Caco-2 (cell line): Measurements from ENCODE around the gene HES7. TPM values are rescaled to one million over a fixed set of nuclear protein-coding genes. Genes with fewer than 3 reads are reported as not detected.

Source experiments
- BruUV-seq: library from RNA; stranded (reverse); fragments of 400-500 nt; replicated peaks from 2 replicates; lab custom pipeline; 2021; lab: Mats Ljungman, UMichigan
- CTCF ChIA-PET: fragments of 300-600 bp; sonication (Branson Sonifier 250); formaldehyde crosslinking; loops from one replicate; lab custom pipeline; 2022; ENCODE audit warnings: antibody characterized with exemption; lab: Charles Lee
- POLR2A ChIA-PET: fragments of 300-600 bp; sonication (Branson Sonifier 250); formaldehyde crosslinking; loops from one replicate; lab custom pipeline; 2022; ENCODE audit warnings: antibody characterized with exemption; lab: Charles Lee
- DNase-seq, 2 experiments: peaks; one replicate each; pipeline versions ENCODE4 v3.0.0 to v3.0.0-alpha.2; 2020 to 2022
- H3K27me3 ChIP-seq: replicated peaks from 2 replicates; pipeline ENCODE4 v1.6.0; 2011; ENCODE audit warnings: low read length; ENCODE audit not compliant: control insufficient read depth, insufficient read depth
- H3K36me3 ChIP-seq: 2 replicates; pipeline ENCODE4 v1.5.1; 2011; ENCODE audit warnings: low read length; ENCODE audit not compliant: control insufficient read depth, insufficient read depth
- H3K4me1 ChIP-seq: fragments of 250-450 bp; sonication (Bioruptor Pico); 2 replicates; pipeline ENCODE4 v1.5.1; 2020; ENCODE audit warnings: mild to moderate bottlenecking
- H3K4me3 ChIP-seq: 2 replicates; pipeline ENCODE4 v1.5.1; 2011; ENCODE audit warnings: low read depth, mild to moderate bottlenecking, control low read depth, low read length
- H3K9me3 ChIP-seq: fragments of 250-450 bp; sonication (Bioruptor Pico); 2 replicates; pipeline ENCODE4 v1.5.1; 2020; ENCODE audit warnings: mild to moderate bottlenecking, moderate library complexity
- H3K27ac Mint-ChIP-seq: one replicate; pipeline ENCODE4 v1.8.0; 2022; ENCODE audit warnings: mixed read lengths; ENCODE audit not compliant: unreplicated experiment
- H3K27me3 Mint-ChIP-seq: one replicate; pipeline ENCODE4 v1.8.0; 2022; ENCODE audit warnings: mixed read lengths; ENCODE audit not compliant: insufficient read depth, unreplicated experiment
- H3K36me3 Mint-ChIP-seq: one replicate; pipeline ENCODE4 v1.8.0; 2022; ENCODE audit warnings: mild to moderate bottlenecking, mixed read lengths; ENCODE audit not compliant: insufficient read depth, unreplicated experiment
- H3K4me1 Mint-ChIP-seq: one replicate; pipeline ENCODE4 v1.8.0; 2022; ENCODE audit warnings: low read depth, mixed read lengths; ENCODE audit not compliant: unreplicated experiment
- H3K4me3 Mint-ChIP-seq: one replicate; pipeline ENCODE4 v1.8.0; 2022; ENCODE audit warnings: mild to moderate bottlenecking, moderate library complexity, mixed read lengths; ENCODE audit not compliant: unreplicated experiment
- H3K9me3 Mint-ChIP-seq: one replicate; pipeline ENCODE4 v1.8.0; 2022; ENCODE audit warnings: mixed read lengths; ENCODE audit not compliant: unreplicated experiment
- CTCF ChIP-seq, 2 experiments: fragments of 200-600 bp in 1 of 2; IDR thresholded peaks; 1 replicate in 1 of 2; 2 replicates in 1 of 2; pipeline versions ENCODE4 v1.5.1 to v1.8.0; 2011 to 2022; ENCODE audit warnings: antibody characterized with exemption in 1 of 2, control low read depth in 1 of 2, inconsistent platforms in 1 of 2, low read depth in 1 of 2, low read length in 1 of 2, mild to moderate bottlenecking in 1 of 2, moderate library complexity in 1 of 2; ENCODE audit not compliant: insufficient read depth in 1 of 2, severe bottlenecking in 1 of 2, unreplicated experiment in 1 of 2
- intact Hi-C: fragments of 100-400 bp; cut with micrococcal nuclease; formaldehyde crosslinking; loops from one replicate; pipeline ENCODE4 v1.10.0; 2022; ENCODE audit not compliant: unreplicated experiment
- total RNA-seq: library from RNA; stranded (reverse); gene quantifications from 2 replicates; pipeline ENCODE4 v1.2.3, GENCODE V29; 2022

Gene HES7
- total RNA-seq, 1 experiment from 2014 or later, result not detected

- no peak for TF ChIP-seq CTCF (IDR thresholded peaks at IDR 0.05; ENCODE audit: insufficient read depth in 1 of 2, low read depth in 1 of 2, low read length in 1 of 2, severe bottlenecking in 1 of 2, unreplicated experiment in 1 of 2)
- no peaks in the 10 kb centered on the region for H3K9me3 Mint-ChIP-seq
- H3K4me1 Mint-ChIP-seq, result no peaks in the 10 kb centered on the region
- DNase-seq, result no peak
- Histone ChIP-seq H3K4me1 (peaks cover 5% of the 10 kb centered on the region; the same call in 1 of the 2 replicates), H3K4me3 (no peak overlapping the region), H3K9me3 (no peaks in the 10 kb centered on the region), H3K27me3 (no peaks in the 10 kb centered on the region), H3K36me3 (no peaks in the 10 kb centered on the region)
- H3K4me3 Mint-ChIP-seq, result no peak overlapping the region
- no peak overlapping the region for H3K27ac Mint-ChIP-seq
- intact Hi-C loops, result no loop called here
- POLR2A ChIA-PET, result no interaction called here
- CTCF ChIA-PET, result no interaction called here
- no peaks in the 10 kb centered on the region for H3K27me3 Mint-ChIP-seq
- BruUV-seq, result no TSS peak
- peaks cover 6% of the 10 kb centered on the region for H3K36me3 Mint-ChIP-seq
These were observed 43.6 kb upstream of the HES7 start for GRCh38 chr17:8167526-8167925.

- H3K4me1 Mint-ChIP-seq, result no peaks in the 10 kb centered on the region
- Histone ChIP-seq H3K4me1 (peaks cover 7% of the 10 kb centered on the region; the same call in 1 of the 2 replicates), H3K36me3 (no peaks in the 10 kb centered on the region), H3K4me3 (no peak overlapping the region), H3K27me3 (no peaks in the 10 kb centered on the region), H3K9me3 (no peaks in the 10 kb centered on the region)
- CTCF ChIA-PET, result no interaction called here
- H3K9me3 Mint-ChIP-seq, result no peaks in the 10 kb centered on the region
- no peak for TF ChIP-seq CTCF (IDR thresholded peaks at IDR 0.05; ENCODE audit: insufficient read depth in 1 of 2, low read depth in 1 of 2, low read length in 1 of 2, severe bottlenecking in 1 of 2, unreplicated experiment in 1 of 2)
- POLR2A ChIA-PET, result no interaction called here
- no TSS peak for BruUV-seq
- peaks cover 7% of the 10 kb centered on the region for H3K36me3 Mint-ChIP-seq
- no peaks in the 10 kb centered on the region for H3K27me3 Mint-ChIP-seq
- no peak overlapping the region for H3K27ac Mint-ChIP-seq
- no peak for DNase-seq
- no peak overlapping the region for H3K4me3 Mint-ChIP-seq
- intact Hi-C loops, result no loop called here
These were observed 42.8 kb upstream of the HES7 start for GRCh38 chr17:8166731-8167130.

GRCh38 chr17:8164815-8165131 is 40.9 kb upstream of the HES7 start:
- intact Hi-C loops, result no loop called here
- TF ChIP-seq CTCF (IDR thresholded peaks at IDR 0.05; ENCODE audit: insufficient read depth in 1 of 2, low read depth in 1 of 2, low read length in 1 of 2, severe bottlenecking in 1 of 2, unreplicated experiment in 1 of 2), result no peak
- ChIA-PET CTCF (no interaction called here), POLR2A (interaction anchor here (1.7 kb wide), 1 partner anchor 9 kb away, joined by 14 read pairs; no protein-coding TSS in a partner anchor)
- Mint-ChIP-seq H3K27me3 (no peaks in the 10 kb centered on the region), H3K4me3 (no peak overlapping the region), H3K4me1 (peaks cover 5% of the 10 kb centered on the region), H3K36me3 (peaks cover 23% of the 10 kb centered on the region), H3K27ac (no peak overlapping the region), H3K9me3 (no peaks in the 10 kb centered on the region)
- Histone ChIP-seq H3K27me3 (no peaks in the 10 kb centered on the region), H3K4me3 (no peak overlapping the region), H3K9me3 (no peaks in the 10 kb centered on the region), H3K4me1 (peaks cover 9% of the 10 kb centered on the region; the same call in 1 of the 2 replicates), H3K36me3 (no peaks in the 10 kb centered on the region)
- DNase-seq, result no peak
- BruUV-seq, result no TSS peak
